HG03571 (cell line): ENCODE measurements around the gene ADAMTS7.
A peak's percentile ranks its signal among the peaks of the same experiment; 100 is the strongest.
"Not testable (repeated sequence)": the region's sequence is repeated elsewhere in the genome, so short reads cannot be mapped to it uniquely, and the experiment has no call there.

Source experiments
- ATAC-seq: cut with Tn5 transposase; IDR thresholded peaks from one replicate; pipeline ENCODE4 v1.9.1; 2021; ENCODE audit not compliant: unreplicated experiment

ADAMTS7 gene

DNA sequence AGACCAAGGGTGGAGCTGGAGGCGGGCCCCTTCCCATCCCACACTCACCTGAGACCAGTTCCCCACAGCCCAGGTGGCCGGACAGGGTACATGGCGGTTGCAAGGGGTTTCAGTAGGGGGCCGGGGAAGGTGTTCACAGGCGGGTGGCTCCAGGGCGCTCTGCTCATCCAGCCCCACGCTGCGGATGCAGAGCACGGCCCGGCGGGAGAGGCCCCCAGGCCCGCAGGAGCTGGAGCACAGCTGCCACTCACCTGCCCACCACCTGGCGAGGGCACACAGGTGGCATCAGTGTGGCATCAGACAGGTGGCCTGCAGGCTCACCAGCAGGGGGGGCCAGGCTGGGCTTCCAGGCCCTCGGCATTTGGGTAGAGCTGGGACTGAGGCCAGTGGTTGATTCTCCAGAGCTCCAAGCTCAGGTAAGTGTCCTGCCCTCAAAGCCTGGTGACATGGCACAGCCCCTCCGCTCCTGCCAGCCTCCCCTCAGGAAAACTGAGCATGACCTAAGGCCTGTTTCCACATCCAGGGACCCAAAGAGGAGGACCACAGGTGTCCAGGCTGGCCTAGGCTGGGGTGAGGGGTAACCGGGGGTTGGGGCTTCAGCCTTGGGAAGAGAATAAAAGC lies 43.8 kb downstream of the ADAMTS7 start:
- no peak for ATAC-seq

DNA sequence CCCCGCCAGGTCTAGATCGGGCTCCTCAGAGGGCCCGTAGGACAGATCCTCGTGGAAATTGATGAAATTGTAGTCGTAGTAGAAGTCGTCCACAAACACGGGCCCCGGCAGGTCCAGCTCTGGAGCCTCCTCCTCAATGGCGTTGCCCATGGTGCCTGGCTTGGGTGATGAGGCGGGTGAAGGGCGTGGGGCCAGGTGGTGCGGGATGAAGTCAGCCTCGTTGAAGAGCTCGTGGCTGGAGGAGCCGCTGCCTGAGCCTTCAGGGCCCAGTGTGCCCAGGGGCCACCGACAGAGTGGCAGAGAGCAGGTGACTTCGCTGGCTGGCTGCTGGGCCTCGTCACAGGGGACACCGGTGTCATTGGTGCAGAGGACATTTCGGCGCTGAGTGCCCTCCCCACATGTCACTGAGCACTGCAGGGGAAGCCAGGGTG lies 44.6 kb downstream of the ADAMTS7 start:
- ATAC-seq: not testable (repeated sequence)

DNA sequence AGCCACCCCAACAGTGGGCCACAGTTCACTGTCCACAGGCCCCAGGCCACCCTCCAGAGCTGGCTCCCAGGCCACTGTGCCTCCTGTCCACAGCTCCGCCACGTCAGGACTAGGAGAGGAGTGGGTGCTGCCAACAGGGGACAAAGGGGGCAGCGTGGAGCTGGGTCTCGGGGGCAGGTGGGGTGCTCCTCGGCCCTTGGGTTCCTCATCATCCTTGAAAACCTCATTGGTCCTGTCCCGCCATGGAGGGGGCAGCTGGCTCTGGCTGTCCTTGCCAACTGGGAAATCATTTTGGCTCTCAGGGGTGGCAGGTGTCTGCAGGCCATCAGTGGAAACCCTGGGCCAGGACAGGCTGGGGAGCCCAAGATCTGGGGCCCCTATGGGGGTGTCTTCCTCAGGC lies 45.2 kb downstream of the ADAMTS7 start:
- ATAC-seq: no peak

DNA sequence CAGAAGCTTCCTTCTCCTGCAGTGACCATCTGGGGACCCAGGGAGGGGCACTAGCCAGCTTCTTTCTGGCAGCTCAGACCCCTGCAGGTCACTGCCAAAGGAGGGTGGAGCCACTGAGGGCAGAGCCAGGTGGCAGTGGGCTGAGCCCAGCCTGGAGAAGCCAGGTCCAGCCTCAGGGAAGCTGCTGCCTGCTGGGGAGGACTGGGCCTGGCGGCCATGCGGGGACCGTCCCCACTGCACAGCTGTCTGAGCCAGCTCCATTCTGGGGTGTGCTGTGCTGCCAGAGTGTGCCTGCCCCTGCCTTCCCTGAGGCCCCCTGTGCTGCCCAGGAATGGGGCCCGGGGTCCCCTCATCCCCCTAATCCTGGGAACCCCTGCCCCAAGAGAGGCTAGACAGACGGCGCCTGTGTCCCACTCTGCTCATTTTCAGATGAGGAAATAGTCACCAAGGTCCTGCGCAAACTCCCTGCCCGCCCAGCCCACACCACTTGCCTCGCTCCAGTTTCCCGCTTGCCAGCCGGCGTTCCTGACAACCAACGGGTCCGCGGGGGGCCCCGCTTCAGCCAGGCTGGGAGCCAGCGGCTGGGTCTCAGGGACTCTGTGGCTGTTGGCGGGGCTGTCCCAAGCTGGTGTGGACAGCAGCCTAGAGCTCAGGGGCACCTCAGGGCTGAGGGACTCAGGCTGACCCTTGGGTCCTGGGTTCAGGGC lies 46.0 kb downstream of the ADAMTS7 start:
- ATAC-seq: not testable (repeated sequence)

DNA sequence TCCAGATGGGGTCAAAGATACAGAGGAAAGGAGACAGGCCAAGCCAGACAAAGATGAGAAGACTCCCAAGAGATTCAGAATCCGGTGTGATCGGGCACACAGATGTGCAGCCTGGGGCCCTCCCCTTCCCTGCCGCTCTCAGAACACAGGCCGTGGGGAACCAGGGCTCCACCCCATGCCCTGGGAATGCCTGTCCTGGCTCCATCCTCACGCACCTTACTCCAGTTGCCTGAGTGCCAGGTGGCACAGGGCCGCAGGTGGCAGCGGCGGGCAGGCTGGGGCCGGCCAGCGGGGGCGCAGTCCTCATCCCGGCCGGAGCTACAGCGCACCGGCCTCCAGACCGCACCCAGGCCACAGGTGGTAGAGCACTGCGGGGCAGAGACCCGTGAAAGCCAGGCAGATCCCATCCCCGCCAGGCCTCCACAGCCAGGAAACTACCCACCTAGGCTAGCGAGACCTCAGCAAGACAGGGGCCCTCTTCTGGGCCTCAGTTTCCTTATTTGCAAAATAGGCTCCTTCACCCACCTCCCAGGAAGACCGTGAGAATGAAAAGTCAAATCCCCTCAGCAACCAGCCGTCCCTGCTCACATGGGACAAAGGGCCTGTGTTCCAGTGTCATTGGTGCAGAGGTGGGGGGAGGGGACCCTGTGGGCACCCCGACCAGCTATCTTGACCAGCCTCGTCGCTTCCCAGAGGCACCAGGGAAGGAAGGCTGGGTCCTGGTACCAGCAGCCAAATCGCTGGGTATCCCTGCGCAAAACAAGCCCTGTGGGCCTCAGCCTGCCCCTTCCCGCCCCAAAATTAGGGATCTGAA lies 46.7 kb downstream of the ADAMTS7 start:
- ATAC-seq: not testable (repeated sequence)

DNA sequence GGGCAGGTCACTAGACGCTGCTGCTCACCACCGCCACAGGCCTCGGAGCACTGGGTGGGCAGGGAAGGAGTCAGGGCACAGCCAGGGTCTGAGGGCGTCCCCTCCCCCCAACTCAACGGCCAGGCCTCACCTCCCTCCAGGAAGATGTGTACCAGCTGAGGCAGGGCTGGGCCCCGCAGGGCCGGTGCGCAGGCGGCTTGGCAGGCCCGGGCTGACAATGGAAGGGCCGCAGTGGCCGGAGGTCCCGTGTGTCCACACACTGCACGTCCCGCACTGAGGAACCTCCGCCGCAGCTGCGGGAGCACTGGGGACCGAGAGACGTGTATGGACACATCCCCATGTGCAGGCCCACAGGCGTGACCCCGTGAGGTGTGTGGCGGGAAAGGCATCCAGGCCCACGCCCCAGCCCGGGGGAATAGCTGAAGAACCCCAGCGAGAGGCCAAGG lies 47.4 kb downstream of the ADAMTS7 start:
- ATAC-seq: no peak

DNA sequence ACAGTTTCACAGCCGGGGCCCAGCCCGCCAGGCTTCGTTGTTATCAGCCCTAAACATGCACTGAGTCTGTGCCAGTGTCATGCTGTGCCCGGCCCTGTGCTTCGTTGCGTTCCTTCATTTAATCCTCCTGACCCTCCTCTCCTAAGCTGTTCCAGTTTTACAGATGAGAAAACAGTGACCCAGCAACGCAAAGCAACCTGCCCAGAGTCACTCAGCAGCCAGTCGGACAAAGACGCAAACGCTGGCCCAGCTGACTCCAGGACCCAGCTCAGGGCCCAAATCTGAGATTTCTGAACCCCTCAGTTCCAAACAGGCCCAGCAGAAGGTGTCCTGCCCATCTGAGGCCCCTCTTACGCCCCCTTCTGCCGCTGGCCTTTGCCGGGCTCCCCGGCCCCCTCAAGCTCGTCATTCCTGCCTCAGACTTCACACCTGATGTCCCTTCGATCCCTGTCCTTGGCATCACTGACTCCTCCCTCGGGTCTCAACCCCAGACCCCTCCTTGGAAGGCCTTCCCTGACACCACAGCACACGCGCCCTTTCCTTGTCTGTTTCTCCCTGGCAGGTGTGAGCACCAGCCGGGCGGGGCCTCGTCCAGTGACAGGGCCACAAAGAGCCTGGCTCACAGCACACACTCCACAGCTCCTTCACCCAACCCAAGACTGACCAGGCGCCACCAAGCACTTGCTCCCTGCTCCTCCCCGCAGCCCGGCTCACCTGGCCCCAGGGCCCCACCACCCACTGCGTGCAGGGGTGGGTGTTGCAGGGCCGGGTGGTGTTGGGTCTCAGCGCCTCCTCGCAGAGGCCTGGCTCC lies 48.1 kb downstream of the ADAMTS7 start:
- no peak for ATAC-seq

DNA sequence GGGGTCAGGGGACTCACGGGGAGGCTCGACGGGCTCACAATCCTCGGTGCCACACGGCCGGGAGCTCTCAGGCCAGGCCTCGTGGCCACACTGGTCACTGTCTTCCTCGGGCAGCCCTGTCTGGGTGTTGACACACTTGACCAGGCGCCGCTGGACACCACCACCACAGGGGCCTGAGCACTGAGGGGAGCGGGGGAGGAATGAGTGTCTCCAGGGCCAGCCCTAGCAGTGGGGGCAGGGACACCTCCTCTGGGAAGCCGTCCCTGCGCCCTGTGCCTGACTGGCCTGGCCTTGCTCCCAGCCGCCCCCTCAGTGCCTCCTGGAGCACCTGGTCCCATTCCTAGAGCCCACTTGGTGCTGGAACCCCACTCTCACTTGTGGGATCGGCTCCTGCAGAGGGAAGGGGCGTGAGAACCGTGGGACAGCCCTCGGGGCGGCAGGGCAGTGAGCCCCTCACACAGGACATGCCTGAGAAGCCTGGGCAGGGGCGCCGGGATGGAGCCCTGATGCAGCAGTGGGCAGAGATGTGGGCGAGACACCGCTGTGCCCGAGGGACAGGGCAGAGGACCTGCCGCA lies 48.8 kb downstream of the ADAMTS7 start:
- not testable (repeated sequence) for ATAC-seq

DNA sequence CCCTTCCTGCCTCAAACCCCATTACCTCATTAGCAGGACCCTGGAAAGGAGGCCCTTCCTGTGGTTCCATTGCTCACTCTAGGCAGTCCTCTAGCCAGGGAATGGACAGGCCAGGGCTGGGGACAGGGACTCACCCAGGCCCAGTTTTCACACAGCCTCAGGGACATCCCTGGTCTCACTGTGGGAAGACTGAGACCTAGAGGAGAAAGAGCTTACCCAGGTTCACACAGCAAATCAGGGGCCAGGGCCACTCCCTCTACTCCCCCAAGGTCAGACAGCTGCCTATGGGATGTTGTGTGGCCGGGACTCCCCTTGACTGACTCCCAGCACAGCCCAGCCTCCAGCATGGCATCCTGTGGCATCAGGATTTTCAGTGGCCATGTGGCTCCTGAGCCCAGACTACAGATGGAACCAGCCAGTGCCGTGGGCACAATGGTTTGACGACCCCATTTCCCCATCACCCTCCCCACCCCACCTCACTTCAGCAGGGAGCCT lies 49.3 kb downstream of the ADAMTS7 start:
- ATAC-seq: no peak

DNA sequence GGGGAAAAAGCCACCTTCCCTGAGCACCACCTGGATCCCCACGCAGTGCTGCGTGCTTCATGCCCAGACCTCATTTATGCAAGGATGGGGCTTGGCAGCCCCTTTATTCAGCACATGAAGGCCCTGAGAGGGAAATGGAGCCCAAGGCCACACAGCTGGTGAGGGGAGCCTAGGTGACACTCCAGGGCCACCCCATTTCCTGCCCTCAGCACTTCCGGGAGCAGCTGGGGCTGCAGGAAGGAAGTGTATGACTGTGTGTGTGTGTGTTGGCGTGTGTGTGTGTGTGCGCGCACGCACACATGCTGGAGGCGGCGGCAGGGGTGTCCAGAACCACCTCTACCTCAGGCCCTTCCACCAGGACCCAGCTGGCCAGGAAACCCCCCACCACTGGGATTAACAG lies 49.8 kb downstream of the ADAMTS7 start:
- peak; percentile 32 for ATAC-seq

DNA sequence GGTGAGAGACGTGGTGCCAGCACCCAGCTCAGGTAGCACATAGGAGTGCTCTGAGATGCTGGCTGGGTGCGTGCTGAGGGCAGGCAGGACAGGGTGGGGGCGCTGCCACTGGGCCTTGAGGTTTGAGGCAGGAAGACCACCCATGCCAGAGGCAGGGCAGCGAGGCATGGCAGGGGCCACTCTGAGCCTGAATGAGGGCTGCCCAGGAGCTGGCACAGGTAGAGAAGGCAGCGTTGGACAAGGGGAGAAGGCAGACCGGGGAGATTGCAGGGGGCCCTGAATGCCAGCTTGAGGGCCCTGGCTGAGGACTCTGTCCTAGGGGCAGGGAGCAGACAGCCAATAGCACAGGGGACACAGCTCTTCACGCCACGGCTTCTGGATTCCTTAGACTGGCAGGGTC lies 50.2 kb downstream of the ADAMTS7 start:
- ATAC-seq: no peak

DNA sequence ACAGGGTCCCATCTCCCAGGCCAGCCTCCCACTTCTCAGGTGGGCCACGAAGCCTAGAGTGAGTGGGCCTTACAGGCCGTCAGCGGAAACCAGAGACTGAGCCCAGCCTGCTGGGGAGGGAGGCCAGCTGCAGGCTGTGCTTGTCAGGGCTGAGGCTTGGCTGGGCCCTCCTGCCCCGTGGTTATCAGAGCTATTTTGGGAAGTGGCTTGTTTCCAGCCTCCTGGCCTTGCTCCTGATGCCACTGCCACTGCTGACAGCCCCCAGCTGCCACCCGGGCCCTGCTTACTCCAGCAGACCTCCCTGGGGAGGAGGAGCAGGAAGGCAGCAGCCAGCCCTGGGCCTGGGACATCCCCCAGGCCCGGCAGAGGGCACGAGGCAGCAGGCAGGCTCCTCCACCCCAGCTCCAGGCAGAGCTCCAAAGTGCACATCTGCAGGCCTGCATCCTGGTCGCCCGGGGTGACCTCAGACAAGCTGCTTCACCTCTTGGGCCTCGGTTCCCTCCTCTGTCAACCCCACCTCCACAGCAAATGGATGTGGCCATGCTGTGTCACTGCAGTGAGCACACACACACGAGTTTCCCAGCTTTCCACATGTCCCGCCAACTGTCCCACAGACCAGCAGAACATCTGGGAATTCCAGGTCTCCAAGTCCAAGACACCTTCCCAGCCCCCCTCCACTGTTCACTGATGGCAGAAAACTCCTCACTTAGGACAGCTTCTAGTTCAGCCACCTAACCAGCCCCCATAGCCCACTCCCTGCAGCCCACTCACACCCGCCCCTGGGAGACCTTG lies 51.0 kb downstream of the ADAMTS7 start:
- ATAC-seq: not testable (repeated sequence)

DNA sequence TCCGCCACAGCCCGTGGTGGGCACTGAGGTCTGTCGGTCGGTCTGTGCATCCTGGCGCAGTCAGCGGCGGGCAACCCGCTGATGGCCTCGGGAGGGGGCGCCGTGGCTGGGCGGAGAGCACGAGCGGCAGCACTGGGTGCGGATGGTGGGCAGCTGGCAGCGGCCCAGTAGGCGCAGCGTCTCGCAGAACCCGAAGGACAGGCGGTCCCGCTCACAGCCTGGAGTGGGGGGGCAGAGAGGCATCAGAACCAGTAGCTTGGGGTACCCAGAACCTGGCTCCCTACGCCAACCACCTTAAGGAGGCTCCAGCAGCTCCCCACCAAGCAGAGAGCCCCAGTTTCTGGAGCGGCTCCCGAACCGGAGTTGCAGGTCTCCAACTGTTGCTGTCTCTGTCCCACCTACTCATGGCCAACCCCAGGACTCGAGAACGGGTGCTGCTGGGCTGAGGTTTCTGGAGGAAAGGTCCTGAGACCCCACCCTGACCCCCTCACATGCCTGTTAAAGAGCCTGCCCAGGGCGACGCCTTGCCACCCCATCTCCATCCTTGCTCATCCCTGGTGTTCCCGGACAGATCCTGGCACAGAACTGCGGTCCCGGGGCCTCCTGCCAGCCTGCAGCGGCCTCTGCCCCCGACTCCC lies 51.8 kb downstream of the ADAMTS7 start:
- not testable (repeated sequence) for ATAC-seq

DNA sequence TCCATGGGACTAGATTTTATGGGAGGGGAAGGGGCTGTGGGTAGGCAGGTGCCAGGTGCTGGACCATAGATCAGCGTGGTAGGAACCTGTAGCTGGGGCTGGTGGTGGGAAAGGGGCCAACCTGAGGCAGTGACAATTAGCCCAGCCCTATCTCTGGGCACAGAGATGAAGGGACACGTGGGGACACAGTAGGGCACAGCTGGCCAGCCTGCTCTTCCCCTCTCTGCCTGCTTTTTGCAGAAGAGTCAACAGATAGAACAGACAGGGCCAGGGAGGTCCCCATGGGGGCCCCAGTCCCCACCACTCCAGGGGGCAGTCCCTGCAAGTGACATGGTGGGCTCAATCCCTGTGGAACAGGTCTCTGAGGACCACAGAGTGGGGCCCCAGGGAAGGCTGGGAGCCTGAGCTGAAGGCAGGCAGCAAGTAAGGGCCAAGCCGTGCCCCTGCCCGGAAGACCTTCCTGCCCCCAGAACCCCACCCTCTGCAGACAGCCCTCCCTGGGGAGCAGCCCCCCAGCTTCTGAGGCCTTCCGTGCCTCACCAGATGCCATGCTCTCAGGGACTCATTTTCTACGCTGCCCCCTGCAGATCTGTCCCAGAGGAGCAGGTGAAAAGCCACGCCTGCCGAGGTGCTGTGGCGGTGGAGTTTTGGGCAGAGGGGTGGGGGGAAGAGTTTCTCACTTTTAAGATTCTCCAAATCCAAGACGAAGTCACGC lies 52.6 kb downstream of the ADAMTS7 start:
- ATAC-seq: not testable (repeated sequence)

DNA sequence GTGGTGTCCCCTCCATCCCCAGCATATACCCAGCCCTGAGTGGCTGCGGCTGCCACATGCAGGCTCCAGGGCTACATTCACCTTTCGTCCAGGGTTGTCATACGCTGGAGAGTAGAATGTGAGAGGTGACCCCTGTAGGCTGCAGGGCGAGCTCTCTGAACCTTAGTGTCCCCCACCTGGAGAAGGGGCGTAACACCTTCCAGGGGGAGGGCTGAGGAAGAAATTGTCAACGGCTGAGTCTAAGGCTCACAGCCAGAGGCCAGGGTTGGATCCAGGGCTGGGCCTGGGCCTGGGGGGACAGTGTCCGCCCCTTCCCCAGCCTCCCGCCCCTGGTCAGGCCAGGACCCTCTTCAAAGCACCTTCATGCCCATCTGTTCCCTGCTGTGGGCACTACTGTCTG lies 53.2 kb downstream of the ADAMTS7 start:
- ATAC-seq: not testable (repeated sequence)

DNA sequence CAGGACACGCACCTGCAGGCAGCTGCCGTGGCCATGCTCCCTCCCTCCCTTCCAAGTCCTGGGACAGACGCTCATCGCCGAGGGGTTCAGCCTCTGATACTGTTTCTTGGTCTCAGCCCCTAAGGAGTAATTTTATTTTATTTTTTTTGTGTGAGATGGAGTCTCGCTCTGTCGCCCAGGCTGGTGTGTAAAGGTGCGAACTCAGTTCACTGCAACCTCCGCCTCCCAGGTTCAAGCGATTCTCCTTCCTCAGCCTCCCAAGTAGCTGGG lies 53.7 kb downstream of the ADAMTS7 start:
- ATAC-seq: no peak

DNA sequence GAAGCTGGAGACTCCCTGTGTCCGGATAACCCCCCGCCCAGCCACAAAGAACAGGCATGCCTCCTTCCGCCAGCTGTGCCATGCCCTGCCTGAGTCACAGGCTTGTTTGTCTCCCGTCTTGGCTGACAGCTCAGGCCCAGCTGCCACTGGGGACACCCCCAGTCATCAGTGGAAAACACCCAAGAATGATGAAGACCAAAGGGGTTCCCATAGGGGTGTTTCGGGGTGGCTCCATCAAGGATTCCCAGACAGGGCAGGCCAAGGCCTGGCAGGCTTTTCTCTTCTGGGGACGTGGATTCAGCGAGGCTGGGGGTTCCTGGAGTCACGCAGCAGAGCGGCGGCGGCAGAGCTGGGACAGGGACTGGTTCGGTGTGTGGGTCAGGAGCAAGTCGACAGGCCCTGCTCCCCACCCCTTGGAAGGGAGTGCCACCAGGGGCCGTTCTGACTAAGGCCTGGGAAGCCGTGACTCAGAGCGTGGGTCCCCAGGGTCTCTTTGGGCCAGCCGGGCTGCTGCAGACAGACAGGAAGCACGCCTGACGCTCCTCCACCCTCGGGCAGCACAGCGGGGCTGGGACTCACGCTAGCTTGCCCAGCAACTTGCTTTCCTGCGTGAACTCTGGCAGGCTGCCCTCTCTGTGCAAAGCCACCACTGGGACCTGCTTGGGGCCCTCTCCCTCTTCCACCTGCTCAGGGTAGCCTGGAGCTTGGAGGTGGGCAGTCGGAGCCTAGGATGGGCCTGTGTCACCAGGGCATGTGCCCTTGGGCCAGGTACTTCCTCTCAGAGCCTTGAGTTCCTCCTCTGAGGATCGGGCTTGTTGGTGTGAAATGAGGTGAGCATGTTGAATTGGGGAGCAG lies 54.3 kb downstream of the ADAMTS7 start:
- ATAC-seq: peak; percentile 59
